H9 (cell line): ENCODE data around the gene ADAMTS17. TPM values are rescaled to one million over a fixed set of nuclear protein-coding genes. Genes with fewer than 3 reads are reported as not detected.

Experiments
- DNase-seq: peaks from one replicate; pipeline ENCODE4 v3.0.0-alpha.2; 2017
- H2AFZ ChIP-seq: one replicate; pipeline ENCODE4 v1.6.1; 2013; ENCODE audit warnings: mild to moderate bottlenecking, low read length, control low read depth, moderate library complexity
- H2AK5ac ChIP-seq: 2 replicates; pipeline ENCODE4 v1.6.1; 2013; ENCODE audit warnings: low read length, control low read depth, mixed read lengths; ENCODE audit not compliant: insufficient read length
- H2BK120ac ChIP-seq: one replicate; pipeline ENCODE4 v1.6.1; 2013; ENCODE audit warnings: low read depth, mild to moderate bottlenecking, low read length, control low read depth, inconsistent platforms; ENCODE audit not compliant: poor library complexity, severe bottlenecking
- H2BK12ac ChIP-seq: 2 replicates; pipeline ENCODE4 v1.6.1; 2013; ENCODE audit warnings: low read length, control low read depth, mixed read lengths, low read depth; ENCODE audit not compliant: insufficient read length
- H2BK15ac ChIP-seq: 2 replicates; pipeline ENCODE4 v1.6.1; 2013; ENCODE audit warnings: low read depth, low read length, control low read depth
- H2BK20ac ChIP-seq: one replicate; pipeline ENCODE4 v1.6.1; 2013; ENCODE audit warnings: low read depth, mild to moderate bottlenecking, low read length, control low read depth, inconsistent platforms; ENCODE audit not compliant: poor library complexity, severe bottlenecking
- H2BK5ac ChIP-seq: 2 replicates; pipeline ENCODE4 v1.6.1; 2013; ENCODE audit warnings: low read length, control low read depth, mixed read lengths; ENCODE audit not compliant: insufficient read length
- H3K14ac ChIP-seq: 2 replicates; pipeline ENCODE4 v1.6.1; 2013; ENCODE audit warnings: low read length, control low read depth; ENCODE audit not compliant: insufficient read depth
- H3K18ac ChIP-seq: 2 replicates; pipeline ENCODE4 v1.6.1; 2013; ENCODE audit warnings: low read depth, mild to moderate bottlenecking, mixed read lengths, low read length, control low read depth; ENCODE audit not compliant: insufficient read length
- H3K23ac ChIP-seq: 2 replicates; pipeline ENCODE4 v1.6.1; 2013; ENCODE audit warnings: low read length, control low read depth, mixed read lengths, low read depth; ENCODE audit not compliant: insufficient read length
- H3K23me2 ChIP-seq: 2 replicates; pipeline ENCODE4 v1.6.1; 2013; ENCODE audit warnings: low read depth, mild to moderate bottlenecking, mixed read lengths, low read length, control low read depth; ENCODE audit not compliant: insufficient read length, poor library complexity, severe bottlenecking
- H3K27ac ChIP-seq: 2 replicates; pipeline ENCODE4 v1.5.1; 2013; ENCODE audit warnings: low read length, control low read depth, mixed read lengths, low read depth; ENCODE audit not compliant: insufficient read length
- H3K27me3 ChIP-seq: 2 replicates; pipeline ENCODE4 v1.6.1; 2013; ENCODE audit warnings: low read length, control low read depth, inconsistent platforms; ENCODE audit not compliant: insufficient read depth
- H3K4ac ChIP-seq: 2 replicates; pipeline ENCODE4 v1.6.1; 2013; ENCODE audit warnings: low read depth, mild to moderate bottlenecking, control low read depth, inconsistent platforms, low read length, moderate library complexity
- H3K4me1 ChIP-seq: 2 replicates; pipeline ENCODE4 v1.6.1; 2013; ENCODE audit warnings: low read length, control low read depth, inconsistent platforms; ENCODE audit not compliant: insufficient read depth
- H3K4me2 ChIP-seq: 2 replicates; pipeline ENCODE4 v1.6.1; 2013; ENCODE audit warnings: low read length, control low read depth, mixed read lengths; ENCODE audit not compliant: insufficient read length, insufficient read depth
- H3K56ac ChIP-seq: 2 replicates; pipeline ENCODE4 v1.6.1; 2013; ENCODE audit warnings: low read depth, mild to moderate bottlenecking, mixed read lengths, low read length, control low read depth; ENCODE audit not compliant: insufficient read length
- H3K79me1 ChIP-seq: 2 replicates; pipeline ENCODE4 v1.6.1; 2013; ENCODE audit warnings: low read depth, mild to moderate bottlenecking, moderate library complexity, low read length, control low read depth, inconsistent platforms; ENCODE audit not compliant: insufficient read depth, poor library complexity, severe bottlenecking
- H3K79me2 ChIP-seq: 2 replicates; pipeline ENCODE4 v1.6.1; 2013; ENCODE audit warnings: low read length, control low read depth, inconsistent platforms; ENCODE audit not compliant: insufficient read depth
- H3K9ac ChIP-seq: 2 replicates; pipeline ENCODE4 v1.6.1; 2013; ENCODE audit warnings: low read length, control low read depth, mixed read lengths; ENCODE audit not compliant: insufficient read length; ENCODE audit errors: extremely low read depth
- H3K9me3 ChIP-seq: one replicate; pipeline ENCODE4 v1.6.1; 2013; ENCODE audit warnings: low read depth, low read length, inconsistent platforms; ENCODE audit not compliant: control insufficient read depth
- H3T11ph ChIP-seq: one replicate; pipeline ENCODE4 v1.6.1; 2013; ENCODE audit warnings: mild to moderate bottlenecking, low read length, control low read depth, inconsistent platforms
- H4K20me1 ChIP-seq: one replicate; pipeline ENCODE4 v1.6.1; 2013; ENCODE audit not compliant: control insufficient read depth, insufficient read length, insufficient read depth
- H4K5ac ChIP-seq: 2 replicates; pipeline ENCODE4 v1.6.1; 2013; ENCODE audit warnings: low read depth, mild to moderate bottlenecking, mixed read lengths, low read length, control low read depth; ENCODE audit not compliant: insufficient read length
- H4K8ac ChIP-seq: replicated peaks from 2 replicates; pipeline ENCODE4 v1.6.1; 2013; ENCODE audit warnings: low read length, control low read depth, mixed read lengths, low read depth; ENCODE audit not compliant: insufficient read length
- H4K91ac ChIP-seq: 2 replicates; pipeline ENCODE4 v1.6.1; 2013; ENCODE audit warnings: low read depth, mild to moderate bottlenecking, moderate library complexity, mixed read lengths, low read length, control low read depth; ENCODE audit not compliant: insufficient read length
- H3K27ac Mint-ChIP-seq, 3 experiments: 2 replicates in 2 of 3; 3 replicates in 1 of 3; pipeline ENCODE4 v1.8.0; 2020 to 2021; ENCODE audit warnings: mixed read lengths in 3 of 3, mild to moderate bottlenecking in 1 of 3, moderate library complexity in 1 of 3
- H3K27me3 Mint-ChIP-seq: 2 replicates; pipeline ENCODE4 v1.8.0; 2021; ENCODE audit warnings: low read depth, mild to moderate bottlenecking, moderate library complexity, mixed read lengths
- H3K36me3 Mint-ChIP-seq, 3 experiments: 2 replicates in 2 of 3; 3 replicates in 1 of 3; pipeline ENCODE4 v1.8.0; 2020 to 2021; ENCODE audit warnings: low read depth in 3 of 3, mixed read lengths in 3 of 3; ENCODE audit not compliant: insufficient read depth in 1 of 3
- H3K4me1 Mint-ChIP-seq, 2 experiments: 2 replicates each; pipeline ENCODE4 v1.8.0; 2020; ENCODE audit warnings: mixed read lengths in 2 of 2
- H3K4me3 Mint-ChIP-seq, 2 experiments: 2 replicates in 1 of 2; 3 replicates in 1 of 2; pipeline ENCODE4 v1.8.0; 2020 to 2021; ENCODE audit warnings: mild to moderate bottlenecking in 2 of 2, mixed read lengths in 2 of 2, moderate library complexity in 1 of 2
- H3K9me3 Mint-ChIP-seq, 2 experiments: 2 replicates in 1 of 2; 3 replicates in 1 of 2; pipeline ENCODE4 v1.8.0; 2020; ENCODE audit warnings: mild to moderate bottlenecking in 2 of 2, mixed read lengths in 2 of 2, moderate library complexity in 1 of 2
- WGBS: extraction: QIAGEN DNeasy Blood & Tissue Kit; methylation state at CpG from one replicate; pipeline ENCODE4 v1.1.7; 2013; ENCODE audit warnings: missing lambda C conversion rate, low lambda C conversion rate, mixed read lengths; ENCODE audit not compliant: insufficient read length; ENCODE audit errors: extremely low coverage; 5-methylcytosine and 5-hydroxymethylcytosine counted together
- total RNA-seq: library from RNA; stranded (reverse); gene quantifications from 2 replicates; pipeline ENCODE4 v1.2.1, GENCODE V29; 2021
- TF ChIP-seq, protein P1 (sequence below): fragments of 200-600 bp; sonication (generic); conservative IDR thresholded peaks from 3 replicates; pipeline ENCODE4 v1.8.0; 2021; ENCODE audit warnings: antibody characterized with exemption, mild to moderate bottlenecking

Gene ADAMTS17
- total RNA-seq, 1 experiment from 2014 or later = 2.9 TPM

- no peak overlapping the region for H2BK15ac ChIP-seq
- H4K5ac ChIP-seq = no peak overlapping the region
- H3K56ac ChIP-seq = no peak overlapping the region
- H3K9me3 ChIP-seq = no peaks in the 10 kb centered on the region
- H2BK12ac ChIP-seq = no peak overlapping the region
- H3K14ac ChIP-seq = no peak overlapping the region
- 0 out of 5 replicates have a peak, but pooled peaks cover 0 to 2% of the 10 kb centered on the region in 2 experiments for H3K9me3 Mint-ChIP-seq
- no peak overlapping the region for H2BK120ac ChIP-seq
- no peaks in the 10 kb centered on the region for H3K79me1 ChIP-seq
- no peak overlapping the region for H2AFZ ChIP-seq
- no peak overlapping the region for H3K9ac ChIP-seq
- no peaks in the 10 kb centered on the region for H3K79me2 ChIP-seq
- H4K8ac ChIP-seq = no peak overlapping the region
- no peak overlapping the region for H2BK20ac ChIP-seq
- no peak overlapping the region for H3K27ac Mint-ChIP-seq
- peaks cover 8% of the 10 kb centered on the region; the same call in 1 of the 2 replicates for H3K27me3 ChIP-seq
- H4K20me1 ChIP-seq = no peaks in the 10 kb centered on the region
- no peaks in the 10 kb centered on the region for H3K36me3 Mint-ChIP-seq
- peaks cover 17 to 22% of the 10 kb centered on the region in 2 experiments for H3K4me1 Mint-ChIP-seq
- H2BK5ac ChIP-seq = no peak overlapping the region
- H3K23me2 ChIP-seq = no peaks in the 10 kb centered on the region
- no peak overlapping the region for H2AK5ac ChIP-seq
- H3K4me1 ChIP-seq = no peaks in the 10 kb centered on the region; the same call in none of the 2 replicates
- no peak overlapping the region for H3K18ac ChIP-seq
- H3K27ac ChIP-seq = no peak overlapping the region
- H3K23ac ChIP-seq = no peak overlapping the region
- peaks cover 46% of the 10 kb centered on the region for H3K27me3 Mint-ChIP-seq
- TF ChIP-seq, protein P1, sequence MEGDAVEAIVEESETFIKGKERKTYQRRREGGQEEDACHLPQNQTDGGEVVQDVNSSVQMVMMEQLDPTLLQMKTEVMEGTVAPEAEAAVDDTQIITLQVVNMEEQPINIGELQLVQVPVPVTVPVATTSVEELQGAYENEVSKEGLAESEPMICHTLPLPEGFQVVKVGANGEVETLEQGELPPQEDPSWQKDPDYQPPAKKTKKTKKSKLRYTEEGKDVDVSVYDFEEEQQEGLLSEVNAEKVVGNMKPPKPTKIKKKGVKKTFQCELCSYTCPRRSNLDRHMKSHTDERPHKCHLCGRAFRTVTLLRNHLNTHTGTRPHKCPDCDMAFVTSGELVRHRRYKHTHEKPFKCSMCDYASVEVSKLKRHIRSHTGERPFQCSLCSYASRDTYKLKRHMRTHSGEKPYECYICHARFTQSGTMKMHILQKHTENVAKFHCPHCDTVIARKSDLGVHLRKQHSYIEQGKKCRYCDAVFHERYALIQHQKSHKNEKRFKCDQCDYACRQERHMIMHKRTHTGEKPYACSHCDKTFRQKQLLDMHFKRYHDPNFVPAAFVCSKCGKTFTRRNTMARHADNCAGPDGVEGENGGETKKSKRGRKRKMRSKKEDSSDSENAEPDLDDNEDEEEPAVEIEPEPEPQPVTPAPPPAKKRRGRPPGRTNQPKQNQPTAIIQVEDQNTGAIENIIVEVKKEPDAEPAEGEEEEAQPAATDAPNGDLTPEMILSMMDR = no peak
- H3K4ac ChIP-seq = no peak overlapping the region
- no peak overlapping the region for H4K91ac ChIP-seq
- H3K4me2 ChIP-seq = no peak overlapping the region
- no CpG with 5 or more reads among the region's 13 CpGs for WGBS
- H3T11ph ChIP-seq = no peak overlapping the region
- no peak overlapping the region for H3K4me3 Mint-ChIP-seq
- DNase-seq = no peak
Observed at GRCh38 chr15:99932676-99933402, 408.9 kb downstream of the ADAMTS17 start.
